ENCODE measurements around the gene B3GNT8. TPM values are rescaled to one million over a fixed set of nuclear protein-coding genes. Genes with fewer than 3 reads are reported as not detected.

B3GNT8 gene
- total RNA-seq, 1 donor from 2014 or later = 10.7 TPM

GRCh38 chr19:41399525-41399924, 27.6 kb downstream of the B3GNT8 start:
- Mint-ChIP-seq H3K9me3 (ENCODE audit: unreplicated experiment) (no peaks in the 10 kb centered on the region), H3K4me3 (ENCODE audit: unreplicated experiment) (no peak overlapping the region), H3K27me3 (ENCODE audit: unreplicated experiment) (peaks cover 7% of the 10 kb centered on the region), H3K4me1 (ENCODE audit: unreplicated experiment) (peaks cover 45% of the 10 kb centered on the region), H3K27ac (ENCODE audit: unreplicated experiment) (no peak overlapping the region), H3K36me3 (ENCODE audit: low read depth, unreplicated experiment) (peaks cover 3% of the 10 kb centered on the region)
- TF ChIP-seq CTCF (IDR thresholded peaks at IDR 0.05; ENCODE audit: unreplicated experiment) = no peak
- no peak for DNase-seq (ENCODE audit: low spot score)

GRCh38 chr19:41399091-41399490, 28.1 kb downstream of the B3GNT8 start:
- DNase-seq (ENCODE audit: low spot score) = no peak
- Mint-ChIP-seq H3K36me3 (ENCODE audit: low read depth, unreplicated experiment) (peaks cover 3% of the 10 kb centered on the region), H3K4me3 (ENCODE audit: unreplicated experiment) (peak overlapping the region; percentile 34), H3K9me3 (ENCODE audit: unreplicated experiment) (no peaks in the 10 kb centered on the region), H3K27ac (ENCODE audit: unreplicated experiment) (peak overlapping the region; percentile 64), H3K4me1 (ENCODE audit: unreplicated experiment) (peaks cover 45% of the 10 kb centered on the region), H3K27me3 (ENCODE audit: unreplicated experiment) (peaks cover 7% of the 10 kb centered on the region)
- no peak for TF ChIP-seq CTCF (IDR thresholded peaks at IDR 0.05; ENCODE audit: unreplicated experiment)

- DNase-seq (ENCODE audit: low spot score) = no peak
- peaks cover 45% of the 10 kb centered on the region for H3K4me1 Mint-ChIP-seq (ENCODE audit: unreplicated experiment)
- H3K36me3 Mint-ChIP-seq (ENCODE audit: low read depth, unreplicated experiment) = peaks cover 3% of the 10 kb centered on the region
- H3K27me3 Mint-ChIP-seq (ENCODE audit: unreplicated experiment) = peaks cover 5% of the 10 kb centered on the region
- no peak for TF ChIP-seq CTCF (IDR thresholded peaks at IDR 0.05; ENCODE audit: unreplicated experiment)
- peak overlapping the region; percentile 97 for H3K4me3 Mint-ChIP-seq (ENCODE audit: unreplicated experiment)
- H3K27ac Mint-ChIP-seq (ENCODE audit: unreplicated experiment) = peak overlapping the region; percentile 64
- no peaks in the 10 kb centered on the region for H3K9me3 Mint-ChIP-seq (ENCODE audit: unreplicated experiment)
Measured at GRCh38 chr19:41398598-41398997, 28.6 kb downstream of the B3GNT8 start.

- Mint-ChIP-seq H3K27ac (ENCODE audit: unreplicated experiment) (peak overlapping the region; percentile 98), H3K27me3 (ENCODE audit: unreplicated experiment) (peaks cover 5% of the 10 kb centered on the region), H3K4me3 (ENCODE audit: unreplicated experiment) (peak overlapping the region; percentile 97), H3K9me3 (ENCODE audit: unreplicated experiment) (no peaks in the 10 kb centered on the region), H3K4me1 (ENCODE audit: unreplicated experiment) (peaks cover 44% of the 10 kb centered on the region), H3K36me3 (ENCODE audit: low read depth, unreplicated experiment) (peaks cover 3% of the 10 kb centered on the region)
- no peak for TF ChIP-seq CTCF (IDR thresholded peaks at IDR 0.05; ENCODE audit: unreplicated experiment)
- DNase-seq (ENCODE audit: low spot score) = no peak
Measured at GRCh38 chr19:41398050-41398418, 29.1 kb downstream of the B3GNT8 start.

GRCh38 chr19:41397086-41398049, 29.8 kb downstream of the B3GNT8 start, which contains the start of the genes BCKDHA and EXOSC5:
Gene BCKDHA, plus strand, starts transcription at chr19:41397818. Its CDS starts 10 bp downstream, at chr19:41397828.
Gene EXOSC5, minus strand, starts transcription at chr19:41397359. Its CDS starts 31 bp downstream, at chr19:41397328.
- H3K4me1 Mint-ChIP-seq (ENCODE audit: unreplicated experiment) = peaks cover 41% of the 10 kb centered on the region
- H3K9me3 Mint-ChIP-seq (ENCODE audit: unreplicated experiment) = no peaks in the 10 kb centered on the region
- peaks cover 3% of the 10 kb centered on the region for H3K36me3 Mint-ChIP-seq (ENCODE audit: low read depth, unreplicated experiment)
- peak within 1 kb of the TSS; percentile 98 for H3K27ac Mint-ChIP-seq (ENCODE audit: unreplicated experiment)
- no peak for TF ChIP-seq CTCF (IDR thresholded peaks at IDR 0.05; ENCODE audit: unreplicated experiment)
- DNase-seq (ENCODE audit: low spot score) = peak; percentile 97
- peak within 1 kb of the TSS; percentile 97 for H3K4me3 Mint-ChIP-seq (ENCODE audit: unreplicated experiment)
- peaks cover 7% of the 10 kb centered on the region for H3K27me3 Mint-ChIP-seq (ENCODE audit: unreplicated experiment)

Measured in endothelial cell (in vitro differentiated cells).